HG03139 (cell line): Measurements from ENCODE around the gene USO1.
A peak's percentile ranks its signal among the peaks of the same experiment; 100 is the strongest.
"Not testable (repeated sequence)": the region's sequence is repeated elsewhere in the genome, so short reads cannot be mapped to it uniquely, and the experiment has no call there.

Source experiments
- ATAC-seq: cut with Tn5 transposase; IDR thresholded peaks from one replicate; pipeline ENCODE4 v1.9.1; 2021; ENCODE audit not compliant: unreplicated experiment

Gene USO1

GRCh38 chr4:75745721-75746199, 21.4 kb downstream of the USO1 start:
- ATAC-seq = no peak

DNA sequence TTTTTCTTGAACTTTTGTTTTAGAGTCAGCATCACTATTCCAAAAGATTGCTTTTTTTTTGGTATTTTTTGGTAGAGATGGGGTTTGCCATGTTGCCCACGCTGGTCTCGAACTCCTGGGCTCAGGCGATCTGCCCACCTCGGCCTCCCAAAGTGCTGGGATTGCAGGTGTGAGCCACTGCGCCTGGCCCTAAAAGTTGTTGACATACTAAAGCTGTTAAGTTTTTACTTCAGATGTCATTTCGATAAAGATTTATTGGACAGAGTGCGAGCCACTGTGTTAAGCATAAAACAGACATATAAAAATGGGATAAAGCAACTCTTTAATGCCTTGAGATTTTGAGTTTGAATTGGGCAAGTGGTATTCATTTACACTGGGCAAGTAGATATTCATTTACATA, 28.3 kb downstream of the USO1 start:
- no peak for ATAC-seq

DNA sequence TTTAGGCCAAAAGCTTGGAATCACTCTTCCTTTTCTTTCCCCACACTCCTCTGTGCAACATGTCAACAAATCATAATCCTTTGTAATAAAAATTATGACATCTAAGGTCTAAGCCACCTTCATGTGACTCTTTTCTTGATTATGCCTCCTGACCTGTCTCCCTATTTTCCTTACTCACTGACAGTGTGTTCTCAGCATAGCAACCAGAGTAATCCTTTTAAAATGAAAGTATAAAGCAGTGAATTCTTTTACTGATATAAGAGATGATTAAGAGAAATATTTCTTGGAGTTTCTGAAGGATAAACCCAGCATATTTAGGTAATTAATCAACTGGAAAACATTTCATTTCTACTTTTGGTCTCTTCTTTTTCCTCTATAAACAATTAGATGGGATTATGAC, 44.7 kb downstream of the USO1 start:
- ATAC-seq = no peak

- no peak for ATAC-seq
Measured at GRCh38 chr4:75771607-75772006, 47.2 kb downstream of the USO1 start.

DNA sequence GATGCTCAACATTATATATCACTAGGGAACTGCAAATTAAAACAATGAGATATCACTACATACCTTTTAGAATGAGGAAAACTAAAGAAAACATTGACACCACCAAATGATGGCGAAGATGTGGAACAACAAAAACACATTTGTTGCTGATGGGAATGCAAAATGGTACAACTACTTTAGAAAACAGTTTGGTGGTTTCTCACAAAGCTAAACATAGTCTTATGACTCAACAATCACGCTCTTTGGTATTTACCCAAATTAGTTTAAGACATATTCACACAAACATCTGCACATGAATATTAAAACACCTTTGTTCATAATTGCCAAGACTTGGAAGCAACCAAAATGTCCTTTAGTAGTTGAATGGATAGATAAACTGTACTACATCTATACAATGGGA, 53.2 kb downstream of the USO1 start:
- ATAC-seq = no peak

DNA sequence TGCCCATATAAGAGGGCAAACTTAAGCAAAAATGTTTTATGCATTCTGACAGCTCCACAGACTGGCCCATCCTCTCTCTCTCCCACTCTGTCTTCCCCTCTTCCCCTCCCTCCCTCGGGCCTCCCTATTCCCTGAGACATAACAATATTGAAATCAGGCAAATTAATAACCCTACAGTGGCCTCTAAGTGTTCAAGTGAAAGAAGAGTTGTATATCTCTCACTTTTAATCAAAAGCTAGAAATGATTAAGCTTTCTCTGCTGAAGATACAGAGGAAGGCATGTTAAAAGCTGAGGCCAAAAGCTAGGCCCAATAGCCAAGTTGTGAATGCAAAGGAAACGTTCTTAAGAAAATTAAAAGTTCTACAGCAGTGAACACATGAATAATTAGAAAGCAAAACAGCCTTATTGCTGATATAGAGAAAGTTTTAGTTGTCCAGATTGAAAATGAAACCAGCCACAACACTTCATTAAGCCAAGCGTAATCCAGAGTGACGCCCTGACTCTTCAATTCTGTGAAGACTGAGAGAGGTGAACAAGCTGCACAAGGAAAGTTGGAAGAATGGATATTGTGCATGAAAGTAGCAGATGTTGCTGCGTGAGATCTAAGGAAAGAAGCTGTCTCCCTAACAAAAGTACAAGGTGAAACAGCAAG, 54.9 kb downstream of the USO1 start:
- peak; percentile 45 for ATAC-seq

DNA sequence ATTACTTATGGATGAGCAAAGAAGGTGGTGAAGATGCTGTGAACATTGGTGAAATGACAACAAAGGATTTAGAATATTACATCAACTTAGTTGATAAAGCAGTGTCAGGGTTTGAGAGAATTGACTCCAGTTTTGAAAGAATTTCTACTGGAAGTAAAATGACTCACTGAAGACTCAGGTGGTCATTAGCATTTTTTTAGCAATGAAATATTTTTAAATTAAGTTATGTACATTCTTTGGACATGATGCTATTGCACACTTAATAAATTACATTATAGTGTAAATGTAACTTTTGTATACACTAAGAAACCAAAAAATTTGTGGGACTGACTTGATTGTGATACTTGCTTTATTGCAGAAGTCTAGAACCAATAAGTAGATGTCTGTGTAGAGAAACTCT, 56.9 kb downstream of the USO1 start:
- no peak for ATAC-seq

DNA sequence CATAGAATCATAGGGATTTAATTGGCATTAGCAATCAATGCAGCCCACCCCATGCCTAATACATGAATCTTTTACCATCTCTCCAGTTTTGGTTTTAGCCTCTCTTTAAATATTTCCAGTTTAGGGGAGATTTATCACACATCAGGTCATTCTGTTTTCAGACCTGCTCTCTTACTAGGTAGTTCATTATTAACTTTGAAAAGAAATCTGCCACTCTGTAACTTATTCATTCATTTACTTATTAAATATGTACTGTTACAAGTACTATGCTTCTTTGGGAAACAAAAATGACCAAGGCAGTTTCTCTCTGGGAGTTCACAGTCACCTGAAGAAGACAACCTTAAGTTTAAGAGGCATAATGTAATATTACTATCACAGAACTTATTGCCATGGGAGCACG, 62.1 kb downstream of the USO1 start:
- ATAC-seq = no peak

DNA sequence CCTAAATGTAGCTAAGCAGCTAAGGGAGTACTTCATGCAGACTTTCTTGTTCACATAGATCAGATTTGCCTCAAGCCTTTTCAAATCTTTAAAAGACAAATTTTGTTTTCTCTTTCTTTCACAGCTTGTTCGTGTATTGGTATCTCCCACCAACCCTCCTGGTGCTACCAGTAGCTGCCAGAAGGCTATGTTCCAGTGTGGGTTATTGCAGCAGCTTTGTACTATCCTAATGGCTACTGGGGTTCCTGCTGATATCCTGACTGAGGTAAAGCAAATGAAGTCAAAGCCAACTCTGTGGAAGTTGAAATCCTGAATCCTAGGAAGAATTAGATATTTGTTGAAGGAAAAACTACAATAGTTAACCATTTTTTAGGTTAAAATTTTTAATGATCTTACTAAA, 62.6 kb downstream of the USO1 start:
- ATAC-seq = no peak

- ATAC-seq = no peak
Measured at GRCh38 chr4:75790024-75790423, 65.6 kb downstream of the USO1 start.

DNA sequence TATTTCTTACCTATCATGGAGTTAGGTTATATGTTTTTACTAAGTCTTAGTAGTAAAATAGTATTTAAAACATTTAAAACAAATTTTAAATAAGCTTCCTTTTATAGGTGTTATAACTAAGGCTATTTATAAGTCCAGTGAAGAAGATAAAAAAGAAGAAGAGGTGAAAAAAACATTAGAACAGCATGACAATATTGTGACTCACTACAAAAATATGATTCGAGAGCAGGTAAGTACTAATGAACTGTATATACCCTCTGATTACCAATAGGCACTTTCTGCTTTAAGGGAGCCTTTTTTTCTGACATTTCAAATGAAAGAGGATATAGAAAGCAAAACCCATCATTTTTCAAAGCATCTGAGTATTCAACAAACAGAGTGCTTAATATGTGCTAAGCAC, 76.6 kb downstream of the USO1 start:
- ATAC-seq = no peak

DNA sequence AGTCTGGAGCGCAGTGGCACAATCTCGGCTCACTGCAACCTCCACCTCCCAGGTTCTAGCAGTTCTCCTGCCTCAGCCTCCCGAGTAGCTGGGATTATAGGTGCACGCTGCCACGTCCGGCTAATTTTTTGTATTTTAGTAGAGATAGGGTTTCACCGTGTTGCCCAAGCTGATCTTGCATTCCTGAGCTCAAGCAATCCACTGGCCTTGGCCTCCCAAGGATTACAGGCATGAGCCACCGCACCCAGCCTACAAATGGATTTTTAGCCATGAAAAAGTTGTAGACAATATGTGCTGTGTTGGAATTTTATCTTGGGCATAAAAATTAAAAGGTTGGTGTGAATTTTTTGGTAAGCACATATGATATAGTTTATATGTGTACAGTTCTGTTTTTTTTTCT, 81.7 kb downstream of the USO1 start:
- ATAC-seq = not testable (repeated sequence)

DNA sequence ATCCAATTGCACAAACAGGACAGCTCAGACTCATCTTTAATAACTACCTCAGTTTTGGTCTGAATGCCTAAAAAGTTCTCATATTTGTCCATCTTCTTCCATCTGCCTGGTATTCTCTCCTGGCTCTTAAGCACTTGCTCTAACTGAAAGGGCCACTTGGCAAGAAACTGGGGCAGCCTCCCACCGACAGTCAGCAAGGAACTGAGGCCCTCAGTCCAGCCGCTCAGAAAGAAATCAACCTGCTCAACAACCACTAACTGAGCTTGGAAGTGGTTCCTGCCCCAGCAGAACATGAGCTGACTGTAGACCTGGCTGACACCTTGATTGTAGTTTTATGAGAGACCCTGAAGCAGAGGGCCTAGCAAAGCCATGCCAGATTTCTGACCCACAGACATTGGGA, 93.5 kb downstream of the USO1 start:
- ATAC-seq = no peak

GRCh38 chr4:75819121-75819520, 94.7 kb downstream of the USO1 start:
- ATAC-seq = no peak

DNA sequence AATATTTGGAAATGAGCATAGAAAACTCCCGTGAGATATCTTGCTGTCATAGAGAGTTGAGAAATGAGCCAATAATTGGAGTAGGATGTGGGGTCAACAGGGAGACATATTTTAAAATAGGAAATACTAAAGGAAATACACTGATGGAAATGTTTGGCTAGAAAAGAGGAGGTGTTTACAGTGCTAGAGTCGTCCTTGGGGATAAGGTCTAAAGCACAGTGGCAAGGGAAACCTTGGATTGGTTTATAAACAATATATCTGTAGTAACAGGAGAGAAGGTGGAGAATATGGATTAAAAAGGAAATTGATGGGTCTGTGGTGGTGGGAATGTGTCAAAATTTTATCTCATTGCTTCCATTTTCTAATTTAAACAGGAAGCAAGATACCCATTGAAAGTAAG, 95.8 kb downstream of the USO1 start:
- no peak for ATAC-seq

GRCh38 chr4:75820676-75821075, 96.3 kb downstream of the USO1 start:
- no peak for ATAC-seq

GRCh38 chr4:75821216-75821615, 96.8 kb downstream of the USO1 start:
- ATAC-seq = no peak

- no peak for ATAC-seq
Measured at GRCh38 chr4:75821966-75822365, 97.6 kb downstream of the USO1 start.

GRCh38 chr4:75822416-75822815, 98.0 kb downstream of the USO1 start:
- no peak for ATAC-seq

DNA sequence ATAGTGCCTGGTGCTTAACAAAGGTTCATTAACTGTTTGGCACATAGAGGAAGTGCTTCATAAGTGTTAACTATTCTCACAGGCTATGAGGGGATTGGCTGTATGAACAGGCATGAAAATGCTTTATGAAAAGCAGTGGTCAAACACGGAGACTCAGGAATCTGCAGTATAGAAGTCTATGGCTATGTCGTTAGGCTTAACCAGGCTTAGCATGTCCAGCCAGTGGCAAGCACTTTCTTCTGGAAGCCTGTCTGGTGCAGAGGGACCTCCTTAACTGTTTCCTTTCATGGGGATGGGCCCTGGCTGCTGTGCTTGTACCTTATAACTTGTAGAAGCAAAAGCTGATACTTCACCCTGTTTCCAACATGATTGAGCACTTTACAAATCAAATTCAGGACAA, 99.4 kb downstream of the USO1 start:
- no peak for ATAC-seq

- no peak for ATAC-seq
Measured at GRCh38 chr4:75830906-75831305, 106.5 kb downstream of the USO1 start.

- ATAC-seq = no peak
Measured at GRCh38 chr4:75831856-75832405, 107.6 kb downstream of the USO1 start.

GRCh38 chr4:75834095-75834771, 109.9 kb downstream of the USO1 start:
- ATAC-seq = no peak
